Measurements from ENCODE around the gene VWCE.

The VWCE gene

GRCh38 chr11:61325649-61326414, 30.7 kb upstream of the VWCE start:
- no peak for DNase-seq

- no peak for DNase-seq
Observed at GRCh38 chr11:61315260-61315659, 20.1 kb upstream of the VWCE start.

- DNase-seq = no peak
Observed at GRCh38 chr11:61310749-61311148, 15.6 kb upstream of the VWCE start.

GRCh38 chr11:61309739-61310138, 14.6 kb upstream of the VWCE start:
- no peak for DNase-seq

GRCh38 chr11:61309141-61309540, 14.0 kb upstream of the VWCE start:
- DNase-seq = no peak

- no peak for DNase-seq
Observed at GRCh38 chr11:61307354-61307753, 12.2 kb upstream of the VWCE start.

- DNase-seq = no peak
Observed at GRCh38 chr11:61306221-61306620, 11.1 kb upstream of the VWCE start.

- DNase-seq = no peak
Observed at GRCh38 chr11:61305417-61305816, 10.3 kb upstream of the VWCE start.

- no peak for DNase-seq
Observed at GRCh38 chr11:61303725-61304124, 8.6 kb upstream of the VWCE start.

- no peak for DNase-seq
Observed at GRCh38 chr11:61302550-61302949, 7.4 kb upstream of the VWCE start.

GRCh38 chr11:61298663-61299244, 3.6 kb upstream of the VWCE start:
- no peak for DNase-seq

GRCh38 chr11:61297746-61298145, 2.6 kb upstream of the VWCE start:
- no peak for DNase-seq

- DNase-seq = no peak
Observed at GRCh38 chr11:61297341-61297740, 2.2 kb upstream of the VWCE start.

- no peak for DNase-seq
Observed at GRCh38 chr11:61295596-61295926, 445 bp upstream of the VWCE start.

- peak; percentile 58 to 85 for DNase-seq
Observed at GRCh38 chr11:61293867-61294716, 1.0 kb downstream of the VWCE start.

GRCh38 chr11:61292356-61292755, 2.8 kb downstream of the VWCE start:
- no peak for DNase-seq

- DNase-seq = no peak
Observed at GRCh38 chr11:61290905-61291690, 4.0 kb downstream of the VWCE start.

GRCh38 chr11:61287338-61287977, 7.7 kb downstream of the VWCE start:
- no peak for DNase-seq

- DNase-seq = no peak
Observed at GRCh38 chr11:61283613-61284012, 11.5 kb downstream of the VWCE start.

GRCh38 chr11:61281581-61282250, 13.4 kb downstream of the VWCE start:
- DNase-seq = no peak

- no peak for DNase-seq
Observed at GRCh38 chr11:61280883-61281580, 14.1 kb downstream of the VWCE start.

All from NCI-H2081 (cell line).